ENCODE results near the gene INPP4A.

INPP4A gene

DNA sequence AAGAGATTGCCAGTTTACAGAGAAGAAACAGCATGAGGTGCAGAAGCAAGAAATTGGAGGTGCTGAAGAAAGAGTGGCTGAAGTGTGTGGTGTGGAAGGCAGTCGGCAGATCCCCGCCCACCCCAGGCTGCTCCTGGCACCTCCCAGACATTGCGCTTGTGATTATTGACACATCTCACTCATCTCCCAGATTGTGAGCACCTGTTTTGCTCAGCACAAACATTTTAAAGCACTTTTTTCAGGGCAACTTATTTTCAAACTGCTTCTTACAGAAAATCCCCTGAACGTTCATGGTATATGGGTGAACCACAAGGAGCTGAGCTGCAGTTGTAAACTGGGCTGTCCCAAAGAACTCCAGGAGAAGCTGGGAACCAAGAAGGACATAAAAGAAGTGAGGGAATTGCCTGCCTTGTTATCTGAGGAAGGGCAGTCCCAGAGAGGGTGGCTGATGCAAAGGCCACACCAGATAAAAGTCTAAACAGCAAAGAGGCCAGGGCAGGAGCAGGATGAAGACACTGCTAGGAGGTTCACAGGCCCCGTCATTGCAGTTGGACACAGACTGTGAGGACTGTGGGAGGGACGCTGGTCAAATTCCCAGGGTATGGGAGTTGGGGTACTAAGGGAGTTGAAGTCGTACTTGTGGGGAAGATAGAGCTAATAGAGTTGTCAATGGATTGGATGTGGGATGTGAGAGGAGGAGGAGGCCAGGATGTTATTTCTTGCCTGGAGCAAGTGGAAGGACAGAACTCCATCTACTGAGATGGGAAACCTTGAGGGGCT lies 65.1 kb downstream of the INPP4A start:
- FAIRE-seq (no peak), DNase-seq (ENCODE audit: insufficient read length, low spot score) (no peak)

GRCh38 chr2:98510322-98510662 lies 65.6 kb downstream of the INPP4A start:
- FAIRE-seq (no peak), DNase-seq (ENCODE audit: insufficient read length, low spot score) (no peak)

DNA sequence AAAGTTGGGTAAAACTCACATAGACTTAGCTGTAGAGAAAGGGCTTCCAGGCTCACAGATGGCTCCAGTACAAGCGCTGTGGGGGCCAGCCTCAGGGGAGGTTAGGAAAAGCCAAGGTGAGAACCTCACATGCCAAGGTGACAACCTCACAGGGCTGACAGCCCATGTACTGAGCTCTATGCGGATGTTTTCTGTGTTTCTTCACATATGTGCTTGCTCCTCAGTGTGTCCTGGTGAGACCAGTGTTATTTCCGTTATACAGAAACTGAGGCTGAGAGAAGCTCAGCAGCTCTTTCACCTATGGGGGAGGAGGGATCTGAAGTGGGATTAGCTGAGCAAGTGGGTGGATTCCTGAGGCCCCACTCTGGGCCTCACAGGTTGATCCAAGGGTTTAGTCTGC lies 67.3 kb downstream of the INPP4A start:
- DNase-seq (ENCODE audit: insufficient read length, low spot score) (no peak), FAIRE-seq (no peak)

- FAIRE-seq = no peak
- no peak for DNase-seq (ENCODE audit: insufficient read length, low spot score)
Measured at GRCh38 chr2:98512699-98513098, 68.0 kb downstream of the INPP4A start.

DNA sequence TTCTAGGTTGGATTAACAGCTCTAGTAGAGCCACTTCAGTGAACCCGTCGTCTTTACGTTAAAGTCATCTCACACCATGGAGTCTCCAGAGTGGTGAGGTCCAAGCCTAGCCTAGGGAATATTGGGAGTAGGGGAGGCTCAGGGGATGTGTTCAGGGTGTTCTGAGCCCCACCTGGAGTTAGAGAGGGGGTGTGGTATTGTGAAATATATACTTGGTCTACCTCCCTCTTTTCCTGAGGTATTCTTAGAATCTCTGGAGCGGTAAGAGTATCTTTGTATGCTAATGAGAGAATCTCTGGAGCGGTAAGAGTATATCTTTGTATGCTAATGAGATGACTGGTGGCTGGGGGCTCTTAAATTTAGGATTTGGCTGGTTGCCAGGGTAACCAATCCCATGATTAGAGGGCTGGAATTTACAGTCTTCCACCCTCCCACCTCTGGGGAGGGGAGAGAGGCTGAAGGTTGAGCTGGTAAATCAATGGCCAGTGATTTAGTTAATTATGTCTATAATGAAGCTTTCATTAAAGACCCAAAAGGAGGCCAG lies 69.5 kb downstream of the INPP4A start:
- no peak for FAIRE-seq

DNA sequence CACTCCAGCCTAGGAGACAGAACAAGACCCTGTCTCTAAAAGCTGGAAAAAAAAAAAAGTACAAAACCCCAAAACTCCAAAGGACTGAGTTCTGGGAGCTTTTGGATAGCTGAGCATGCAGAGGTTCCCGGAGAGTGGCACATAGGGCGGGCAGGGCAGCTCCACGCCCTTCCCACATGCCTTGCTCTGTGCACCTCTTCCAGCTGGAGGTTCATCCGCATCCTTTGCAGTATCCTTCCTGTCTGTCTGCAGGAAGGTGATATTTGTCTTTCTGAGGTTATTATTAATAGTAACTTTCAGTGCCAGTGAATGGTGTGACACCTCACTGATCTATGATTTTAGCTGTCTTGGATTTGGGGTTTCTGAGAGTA lies 70.2 kb downstream of the INPP4A start:
- no peak for FAIRE-seq
- no peak for DNase-seq (ENCODE audit: insufficient read length, low spot score)

More for the DNA sequence above, 69.5 kb downstream of the INPP4A start:
- DNase-seq (ENCODE audit: insufficient read length, low spot score) = no peak

GRCh38 chr2:98515250-98515991 lies 70.8 kb downstream of the INPP4A start:
- DNase-seq (ENCODE audit: insufficient read length, low spot score) (peak; percentile 43), FAIRE-seq (no peak)

GRCh38 chr2:98516571-98516970 lies 71.9 kb downstream of the INPP4A start:
- FAIRE-seq (no peak), DNase-seq (ENCODE audit: insufficient read length, low spot score) (no peak)

GRCh38 chr2:98517636-98518035 lies 73.0 kb downstream of the INPP4A start:
- FAIRE-seq (no peak), DNase-seq (ENCODE audit: insufficient read length, low spot score) (no peak)

DNA sequence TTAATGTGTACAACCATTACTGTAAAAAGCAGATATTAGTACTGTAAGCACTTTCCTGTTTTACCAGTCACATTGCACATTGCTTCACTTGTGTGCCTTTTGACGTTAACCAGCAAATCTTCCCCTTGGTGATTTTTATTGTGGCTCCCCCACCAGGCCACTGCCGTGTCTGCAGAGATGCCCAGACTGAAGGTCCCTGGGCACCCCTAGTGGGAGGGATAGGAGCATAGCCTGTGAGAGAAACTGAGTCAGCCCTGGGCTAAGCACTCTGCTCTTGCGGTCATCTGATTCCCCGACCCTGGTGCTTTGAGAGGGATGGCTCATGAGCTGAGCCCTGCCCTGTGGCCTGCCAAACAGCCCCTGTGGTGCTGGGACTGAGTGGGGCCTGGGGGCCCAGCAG lies 73.4 kb downstream of the INPP4A start:
- DNase-seq (ENCODE audit: insufficient read length, low spot score) (peak; percentile 27), FAIRE-seq (no peak)

DNA sequence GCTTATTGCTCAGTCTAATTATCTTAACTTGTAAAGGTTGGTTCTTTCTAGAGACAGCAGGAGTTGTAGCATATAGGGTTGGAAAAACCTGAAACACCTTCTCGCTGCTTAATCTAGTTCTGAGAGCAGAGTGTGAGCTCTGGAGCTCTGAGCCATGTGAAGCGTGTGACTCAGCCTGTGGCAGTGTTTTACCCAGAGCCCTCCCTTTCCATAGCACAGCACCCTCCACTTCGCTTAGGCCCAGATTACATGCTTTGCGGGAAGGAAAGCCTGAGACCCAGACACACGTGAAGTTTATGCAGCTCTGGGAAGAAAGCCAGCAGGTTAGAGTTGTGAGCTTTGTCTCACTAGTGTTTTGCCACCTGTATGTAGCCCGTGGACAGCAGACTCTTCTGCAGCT lies 74.5 kb downstream of the INPP4A start:
- DNase-seq (ENCODE audit: insufficient read length, low spot score) = no peak
- no peak for FAIRE-seq

DNA sequence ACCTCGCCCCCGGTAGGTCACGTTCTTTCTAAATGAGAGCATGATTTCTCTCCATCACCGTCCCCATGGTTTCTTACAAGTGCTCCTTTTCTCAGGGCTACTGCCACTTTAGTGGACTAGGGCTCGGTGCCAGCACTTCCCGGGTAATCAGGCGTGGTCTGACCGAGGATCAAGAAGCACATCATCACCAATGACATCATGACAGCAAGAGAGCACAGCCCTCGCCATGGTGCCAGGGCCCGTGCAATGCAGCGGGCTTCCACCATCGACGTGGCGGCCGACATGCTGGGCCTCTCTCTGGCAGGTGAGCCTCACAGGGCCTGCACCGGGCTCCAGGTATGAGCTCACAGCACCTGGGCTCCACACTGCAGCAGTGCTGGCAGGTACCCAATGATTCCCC lies 75.2 kb downstream of the INPP4A start:
- no peak for FAIRE-seq
- DNase-seq (ENCODE audit: insufficient read length, low spot score) = no peak

DNA sequence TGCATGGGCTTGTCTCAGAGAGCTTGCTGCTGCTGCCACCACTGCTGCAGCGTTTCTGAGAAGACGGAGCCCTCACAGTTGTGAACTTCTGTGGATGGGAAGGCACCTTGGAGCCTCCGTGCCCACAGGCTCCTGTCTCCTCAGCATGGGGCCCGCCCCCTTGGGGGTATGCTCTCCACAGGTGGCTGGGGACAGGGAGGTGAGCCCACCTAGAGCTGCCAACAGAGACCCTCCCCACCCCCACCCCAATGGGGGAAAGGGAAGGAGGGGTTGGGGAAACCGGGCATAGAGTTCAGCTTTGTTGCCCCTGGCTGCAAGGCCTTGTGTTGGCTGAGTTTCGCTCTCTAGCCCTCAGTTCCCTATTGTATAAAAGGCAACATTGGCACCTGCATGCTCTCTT lies 76.1 kb downstream of the INPP4A start:
- DNase-seq (ENCODE audit: insufficient read length, low spot score) (no peak), FAIRE-seq (no peak)

DNA sequence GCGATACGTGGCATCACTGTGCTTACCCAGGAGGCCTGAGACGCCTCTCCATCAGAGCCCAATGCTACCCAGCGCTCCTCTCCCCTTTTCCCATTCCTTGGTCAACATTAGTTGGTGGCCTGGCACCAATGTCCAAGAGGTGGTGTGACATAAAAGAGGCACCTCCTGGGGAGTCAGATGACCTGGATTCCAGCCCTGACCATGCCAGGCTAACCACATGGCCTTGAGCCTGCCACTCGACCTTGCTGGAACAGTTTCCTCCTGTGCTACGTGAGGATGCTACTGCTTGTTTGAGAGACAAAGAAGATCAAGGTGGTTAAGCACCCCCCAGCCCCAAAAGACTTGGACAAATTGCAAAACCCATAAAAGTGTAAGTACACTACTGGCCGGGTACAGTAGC lies 76.6 kb downstream of the INPP4A start:
- FAIRE-seq = no peak
- no peak for DNase-seq (ENCODE audit: insufficient read length, low spot score)

GRCh38 chr2:98522854-98523253 lies 78.2 kb downstream of the INPP4A start:
- no peak for FAIRE-seq
- DNase-seq (ENCODE audit: insufficient read length, low spot score) = no peak

DNA sequence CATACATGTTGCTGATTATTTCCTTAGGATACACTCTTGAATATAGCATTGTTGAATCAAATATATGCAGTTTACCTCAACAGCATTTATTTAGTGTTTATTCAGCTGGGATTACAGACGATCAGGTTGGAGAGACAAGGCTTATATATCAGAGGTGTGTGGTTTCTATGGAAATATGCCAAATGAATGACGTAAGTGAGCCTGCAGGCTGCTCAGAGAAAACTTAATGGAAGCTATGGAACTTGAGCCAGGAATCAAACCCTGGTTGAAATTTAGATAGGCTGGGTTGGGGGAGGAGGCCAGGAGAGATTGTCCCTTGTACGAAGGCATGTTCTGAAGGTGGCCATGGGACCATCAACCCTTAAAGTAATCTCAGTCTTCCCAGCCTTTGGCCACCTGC lies 79.5 kb downstream of the INPP4A start:
- peak; percentile 71 for FAIRE-seq
- DNase-seq (ENCODE audit: insufficient read length, low spot score) = no peak

- DNase-seq (ENCODE audit: insufficient read length, low spot score) (no peak), FAIRE-seq (no peak)
Measured at GRCh38 chr2:98528349-98528748, 83.7 kb downstream of the INPP4A start.

GRCh38 chr2:98530114-98530513 lies 85.5 kb downstream of the INPP4A start:
- DNase-seq (ENCODE audit: insufficient read length, low spot score) (no peak), FAIRE-seq (no peak)

- FAIRE-seq (peak; percentile 9), DNase-seq (ENCODE audit: insufficient read length, low spot score) (no peak)
Measured at GRCh38 chr2:98532756-98533155, 88.1 kb downstream of the INPP4A start.

DNA sequence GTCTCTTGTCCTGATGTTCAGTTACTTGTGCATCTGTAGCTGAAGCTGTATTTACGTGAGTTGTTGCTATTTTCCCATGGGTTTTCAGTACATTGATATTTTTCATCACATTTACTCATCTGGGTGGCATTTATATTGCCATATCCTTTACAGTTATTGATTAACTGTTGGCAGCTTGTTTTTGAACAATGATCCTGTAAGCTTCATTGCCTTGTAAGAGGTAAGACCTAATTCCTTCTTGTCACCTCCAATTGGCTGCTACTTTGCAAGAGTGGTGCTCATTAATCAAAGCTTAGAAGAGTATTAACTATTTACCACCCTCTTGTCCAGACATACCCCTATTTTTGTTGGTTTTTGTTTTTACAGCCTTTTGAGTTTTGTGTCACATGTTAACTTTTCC lies 88.9 kb downstream of the INPP4A start:
- DNase-seq (ENCODE audit: insufficient read length, low spot score) = no peak
- no peak for FAIRE-seq

DNA sequence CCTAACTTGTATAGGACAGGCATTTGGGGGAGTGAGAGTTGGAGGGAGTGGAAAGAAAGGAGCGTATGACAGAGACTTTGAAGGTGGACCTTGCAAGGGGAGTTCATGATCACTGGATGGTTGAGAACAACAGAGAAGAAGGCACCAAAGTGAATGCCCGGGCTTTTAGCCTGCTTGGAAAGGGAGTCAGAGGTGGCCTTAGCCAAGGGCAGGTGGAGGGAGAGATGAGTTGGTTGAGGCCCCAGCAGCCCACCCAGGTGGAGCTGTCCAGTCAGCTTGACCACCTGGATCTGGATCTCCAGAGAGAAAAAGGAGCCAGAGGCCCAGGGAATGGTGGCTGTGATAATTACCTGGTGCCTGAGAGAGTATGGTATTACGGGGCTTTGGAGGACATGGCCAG lies 90.1 kb downstream of the INPP4A start:
- FAIRE-seq = peak; percentile 58
- no peak for DNase-seq (ENCODE audit: insufficient read length, low spot score)

Measured in HTR-8/SVneo (cell line).